Measurements from ENCODE around the gene INF2.

The INF2 gene

DNA sequence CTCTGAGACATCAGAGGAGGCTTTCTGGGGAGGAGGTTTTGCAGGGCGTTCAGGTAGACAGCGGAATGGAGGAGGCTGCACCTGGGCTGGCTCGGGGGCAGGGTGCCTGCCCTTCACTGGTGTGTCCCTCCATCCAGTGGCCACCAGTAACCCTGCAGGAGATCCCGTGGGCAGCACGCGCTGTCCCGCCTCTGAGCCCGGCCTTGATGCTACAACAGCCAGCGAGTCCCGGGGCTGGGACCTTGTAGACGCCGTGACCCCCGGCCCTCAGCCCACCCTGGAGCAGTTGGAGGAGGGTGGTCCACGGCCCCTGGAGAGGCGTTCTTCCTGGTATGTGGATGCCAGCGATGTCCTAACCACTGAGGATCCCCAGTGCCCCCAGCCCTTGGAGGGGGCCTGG, 24.6 kb downstream of the INF2 start:
- Histone ChIP-seq H3K27ac (ENCODE audit: low read depth, low read length) (no peak overlapping the region), H3K4me3 (ENCODE audit: low read depth, low read length) (no peak overlapping the region), H2AFZ (ENCODE audit: low read length, unreplicated experiment) (no peak overlapping the region), H3K4me1 (ENCODE audit: control insufficient read depth, insufficient read depth, low read length, unreplicated experiment) (peaks cover 3% of the 10 kb centered on the region), H3K79me2 (ENCODE audit: control insufficient read depth, insufficient read depth, low read length, unreplicated experiment) (no peaks in the 10 kb centered on the region), H3K27me3 (ENCODE audit: insufficient read depth, low read length) (no peaks in the 10 kb centered on the region), H3K36me3 (ENCODE audit: insufficient read depth, low read length) (peaks cover 16% of the 10 kb centered on the region; the same call in 1 of the 2 replicates)

DNA sequence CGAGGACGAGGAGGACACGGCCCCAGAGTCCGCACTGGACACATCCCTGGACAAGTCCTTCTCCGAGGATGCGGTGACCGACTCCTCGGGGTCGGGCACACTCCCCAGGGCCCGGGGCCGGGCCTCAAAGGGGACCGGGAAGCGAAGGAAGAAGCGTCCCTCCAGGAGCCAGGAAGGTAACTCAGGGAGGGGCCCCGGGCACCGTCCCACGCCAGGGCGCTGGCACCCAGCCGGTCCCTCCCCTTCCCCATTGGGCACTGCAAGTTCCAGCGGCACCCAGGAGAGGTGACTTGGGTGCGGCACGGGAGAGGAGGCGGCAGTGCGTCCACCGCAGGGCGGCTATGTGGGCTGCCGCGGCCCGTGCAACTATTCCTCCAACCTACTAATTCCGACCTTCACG, 25.3 kb downstream of the INF2 start:
- Histone ChIP-seq H3K36me3 (ENCODE audit: insufficient read depth, low read length) (peaks cover 13% of the 10 kb centered on the region; the same call in 1 of the 2 replicates), H3K4me1 (ENCODE audit: control insufficient read depth, insufficient read depth, low read length, unreplicated experiment) (no peaks in the 10 kb centered on the region)

DNA sequence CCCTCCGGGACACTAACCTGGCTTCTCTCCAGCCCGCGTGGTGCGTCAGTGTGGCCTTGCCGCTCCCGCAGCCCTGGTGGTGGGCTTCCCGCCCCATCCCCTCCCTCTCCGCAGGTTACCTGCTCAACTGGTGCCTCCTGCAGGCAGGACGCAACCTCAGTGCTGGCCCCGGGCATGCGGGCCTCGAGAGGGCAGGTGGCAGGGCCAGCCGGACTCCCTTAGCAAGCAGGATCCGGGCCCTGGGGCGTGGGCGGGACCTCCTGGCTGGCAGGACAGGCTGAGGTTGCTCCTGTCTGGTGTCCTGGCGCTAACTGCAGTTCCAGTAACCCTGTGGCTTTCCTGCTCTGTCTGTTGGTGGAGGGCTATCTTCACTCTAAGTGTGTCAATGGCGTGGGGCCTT, 26.0 kb downstream of the INF2 start:
- Histone ChIP-seq H3K79me2 (ENCODE audit: control insufficient read depth, insufficient read depth, low read length, unreplicated experiment) (no peaks in the 10 kb centered on the region), H3K27ac (ENCODE audit: low read depth, low read length) (no peak overlapping the region), H3K4me3 (ENCODE audit: low read depth, low read length) (no peak overlapping the region), H2AFZ (ENCODE audit: low read length, unreplicated experiment) (no peak overlapping the region), H3K4me1 (ENCODE audit: control insufficient read depth, insufficient read depth, low read length, unreplicated experiment) (no peaks in the 10 kb centered on the region), H3K27me3 (ENCODE audit: insufficient read depth, low read length) (no peaks in the 10 kb centered on the region), H3K36me3 (ENCODE audit: insufficient read depth, low read length) (peaks cover 13% of the 10 kb centered on the region; the same call in 1 of the 2 replicates)

More for the DNA sequence above, 25.3 kb downstream of the INF2 start:
- H3K4me3 ChIP-seq (ENCODE audit: low read depth, low read length): no peak overlapping the region
- no peak overlapping the region for H2AFZ ChIP-seq (ENCODE audit: low read length, unreplicated experiment)
- no peaks in the 10 kb centered on the region for H3K79me2 ChIP-seq (ENCODE audit: control insufficient read depth, insufficient read depth, low read length, unreplicated experiment)
- H3K27ac ChIP-seq (ENCODE audit: low read depth, low read length): no peak overlapping the region
- H3K27me3 ChIP-seq (ENCODE audit: insufficient read depth, low read length): no peaks in the 10 kb centered on the region

DNA sequence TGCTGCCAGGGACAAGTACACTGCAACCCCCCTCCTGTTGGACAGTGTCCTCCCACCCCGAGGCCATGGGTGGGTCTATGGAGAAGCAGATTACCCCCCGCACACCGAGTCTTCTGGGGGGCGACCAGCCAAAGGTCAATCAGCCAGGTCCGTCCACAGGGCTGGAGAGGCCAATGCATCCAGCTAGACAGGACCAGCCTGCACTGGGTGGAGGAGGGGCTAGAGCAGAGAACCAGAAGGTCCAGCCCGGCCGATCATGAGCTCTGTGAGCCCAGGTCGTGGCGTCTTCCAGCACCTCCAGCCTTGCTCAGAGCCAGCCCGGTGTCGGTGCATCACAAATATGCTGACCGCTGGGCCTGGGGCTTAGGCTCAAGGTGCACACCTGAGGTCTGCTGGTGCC, 26.5 kb downstream of the INF2 start:
- Histone ChIP-seq H3K4me3 (ENCODE audit: low read depth, low read length) (no peak overlapping the region), H3K4me1 (ENCODE audit: control insufficient read depth, insufficient read depth, low read length, unreplicated experiment) (no peaks in the 10 kb centered on the region), H2AFZ (ENCODE audit: low read length, unreplicated experiment) (no peak overlapping the region), H3K27me3 (ENCODE audit: insufficient read depth, low read length) (no peaks in the 10 kb centered on the region), H3K27ac (ENCODE audit: low read depth, low read length) (no peak overlapping the region), H3K79me2 (ENCODE audit: control insufficient read depth, insufficient read depth, low read length, unreplicated experiment) (no peaks in the 10 kb centered on the region), H3K36me3 (ENCODE audit: insufficient read depth, low read length) (peaks cover 12% of the 10 kb centered on the region; the same call in 1 of the 2 replicates)

DNA sequence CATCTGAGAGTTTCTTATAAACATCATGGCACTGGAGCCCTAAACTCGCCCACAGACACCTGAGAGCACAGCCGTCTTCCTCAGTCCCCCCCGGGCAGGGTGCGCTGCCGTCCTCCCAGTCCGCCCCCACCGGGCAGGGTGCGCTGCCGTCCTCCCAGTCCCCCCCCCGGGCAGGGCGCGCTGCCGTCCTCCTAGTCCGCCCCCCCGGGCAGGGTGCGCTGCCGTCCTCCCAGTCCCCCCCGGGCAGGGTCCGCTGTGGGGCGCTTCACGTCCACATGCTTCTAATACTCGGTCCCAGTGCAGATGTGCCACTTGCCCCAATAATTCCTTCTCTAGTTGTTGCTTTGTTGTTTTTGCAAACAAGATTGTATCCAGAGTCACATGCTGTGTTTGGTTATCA, 27.7 kb downstream of the INF2 start:
- Histone ChIP-seq H2AFZ (ENCODE audit: low read length, unreplicated experiment) (no peak overlapping the region), H3K36me3 (ENCODE audit: insufficient read depth, low read length) (peaks cover 6% of the 10 kb centered on the region; the same call in 1 of the 2 replicates), H3K27ac (ENCODE audit: low read depth, low read length) (no peak overlapping the region), H3K27me3 (ENCODE audit: insufficient read depth, low read length) (no peaks in the 10 kb centered on the region), H3K4me1 (ENCODE audit: control insufficient read depth, insufficient read depth, low read length, unreplicated experiment) (peaks cover 5% of the 10 kb centered on the region), H3K79me2 (ENCODE audit: control insufficient read depth, insufficient read depth, low read length, unreplicated experiment) (no peaks in the 10 kb centered on the region), H3K4me3 (ENCODE audit: low read depth, low read length) (no peak overlapping the region)

DNA sequence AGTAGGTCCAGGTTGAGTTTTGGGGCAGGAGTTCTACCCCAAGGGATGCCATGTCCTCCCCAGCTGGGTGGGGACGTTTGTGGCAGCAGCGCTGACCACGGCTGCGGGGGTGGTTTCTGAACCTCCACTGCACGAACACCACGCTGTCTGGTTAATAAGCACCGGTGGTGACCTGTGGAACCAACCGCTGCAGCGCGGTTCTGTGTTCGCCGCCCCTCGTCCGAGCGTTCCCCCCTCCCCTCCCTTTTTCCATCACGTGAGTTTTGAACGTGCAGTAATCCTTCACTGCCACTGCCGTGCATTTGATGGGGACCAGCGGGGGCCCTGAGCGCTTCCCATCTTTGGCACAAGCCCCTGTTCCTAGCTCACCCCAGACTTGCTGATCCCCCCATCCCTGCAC, 28.2 kb downstream of the INF2 start:
- no peaks in the 10 kb centered on the region for H3K27me3 ChIP-seq (ENCODE audit: insufficient read depth, low read length)
- H3K36me3 ChIP-seq (ENCODE audit: insufficient read depth, low read length): peaks cover 6% of the 10 kb centered on the region; the same call in 1 of the 2 replicates
- H2AFZ ChIP-seq (ENCODE audit: low read length, unreplicated experiment): no peak overlapping the region
- H3K79me2 ChIP-seq (ENCODE audit: control insufficient read depth, insufficient read depth, low read length, unreplicated experiment): no peaks in the 10 kb centered on the region
- H3K27ac ChIP-seq (ENCODE audit: low read depth, low read length): no peak overlapping the region
- no peak overlapping the region for H3K4me3 ChIP-seq (ENCODE audit: low read depth, low read length)
- H3K4me1 ChIP-seq (ENCODE audit: control insufficient read depth, insufficient read depth, low read length, unreplicated experiment): peaks cover 10% of the 10 kb centered on the region

DNA sequence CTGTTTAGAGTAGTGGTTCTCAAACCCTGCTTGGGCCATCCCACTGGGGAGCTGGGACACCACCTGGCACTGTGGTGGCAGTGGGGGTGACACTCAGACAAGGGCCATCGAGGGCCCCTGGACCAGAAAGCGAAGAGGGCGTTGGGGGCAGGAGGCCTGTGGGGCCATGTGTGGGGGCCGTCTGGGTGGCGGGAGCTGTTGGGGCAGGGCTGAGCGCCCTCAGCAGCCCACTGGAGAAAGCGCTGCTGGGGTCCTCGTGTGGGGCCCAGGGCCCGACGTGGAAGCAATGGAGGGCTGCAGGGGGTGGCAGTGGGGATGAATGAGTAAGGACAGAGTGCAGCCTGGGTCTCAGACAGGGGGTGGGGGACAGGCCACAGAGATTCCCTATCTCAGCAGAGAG, 28.7 kb downstream of the INF2 start:
- H3K4me1 ChIP-seq (ENCODE audit: control insufficient read depth, insufficient read depth, low read length, unreplicated experiment): peaks cover 11% of the 10 kb centered on the region
- H3K79me2 ChIP-seq (ENCODE audit: control insufficient read depth, insufficient read depth, low read length, unreplicated experiment): no peaks in the 10 kb centered on the region
- H3K4me3 ChIP-seq (ENCODE audit: low read depth, low read length): no peak overlapping the region
- H2AFZ ChIP-seq (ENCODE audit: low read length, unreplicated experiment): no peak overlapping the region
- H3K27me3 ChIP-seq (ENCODE audit: insufficient read depth, low read length): no peaks in the 10 kb centered on the region
- H3K27ac ChIP-seq (ENCODE audit: low read depth, low read length): no peak overlapping the region
- peaks cover 6% of the 10 kb centered on the region; the same call in 1 of the 2 replicates for H3K36me3 ChIP-seq (ENCODE audit: insufficient read depth, low read length)

DNA sequence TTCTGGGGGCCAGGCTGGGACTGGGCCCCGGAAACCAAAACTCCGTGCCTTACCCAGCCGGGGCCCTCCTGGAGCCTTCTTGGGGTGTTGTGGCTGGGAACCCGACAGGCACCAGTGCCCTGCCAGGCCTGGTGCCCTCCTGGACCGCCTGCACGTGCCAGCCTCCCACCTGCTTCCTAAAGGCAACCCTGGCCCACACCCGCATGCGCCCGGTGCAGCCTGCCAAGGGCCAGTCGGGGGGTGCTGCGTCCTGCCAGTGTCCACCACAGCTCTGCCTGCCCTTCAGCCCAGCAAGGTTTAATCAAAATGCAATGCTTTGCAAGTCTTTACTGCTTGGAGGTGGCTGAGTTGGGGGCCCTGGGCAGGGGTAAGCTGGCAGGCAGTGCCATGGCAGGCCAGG, 29.5 kb downstream of the INF2 start:
- Histone ChIP-seq H3K4me1 (ENCODE audit: control insufficient read depth, insufficient read depth, low read length, unreplicated experiment) (peaks cover 11% of the 10 kb centered on the region), H2AFZ (ENCODE audit: low read length, unreplicated experiment) (no peak overlapping the region), H3K36me3 (ENCODE audit: insufficient read depth, low read length) (peaks cover 6% of the 10 kb centered on the region; the same call in 1 of the 2 replicates), H3K79me2 (ENCODE audit: control insufficient read depth, insufficient read depth, low read length, unreplicated experiment) (no peaks in the 10 kb centered on the region), H3K27me3 (ENCODE audit: insufficient read depth, low read length) (no peaks in the 10 kb centered on the region), H3K27ac (ENCODE audit: low read depth, low read length) (no peak overlapping the region), H3K4me3 (ENCODE audit: low read depth, low read length) (no peak overlapping the region)

DNA sequence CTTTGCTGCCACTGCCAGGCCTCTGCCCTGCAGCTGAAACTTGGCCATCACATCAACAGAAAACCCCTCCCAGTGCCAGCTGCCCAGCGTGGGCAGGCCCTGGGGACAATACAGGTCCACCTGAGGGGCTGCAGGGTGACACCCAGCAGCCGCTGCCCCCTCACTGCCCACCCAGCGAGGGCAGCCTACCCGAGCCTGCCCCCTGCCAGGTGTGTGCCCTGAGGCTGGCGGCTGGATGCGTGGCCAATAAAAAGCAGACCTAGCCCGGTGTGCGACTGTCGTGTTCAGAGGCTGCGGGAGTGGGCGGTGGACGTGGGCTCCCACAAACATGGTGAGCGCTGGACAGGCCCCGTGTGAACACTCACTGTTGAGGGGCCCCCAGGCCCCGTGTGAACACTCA, 29.9 kb downstream of the INF2 start:
- Histone ChIP-seq H3K27ac (ENCODE audit: low read depth, low read length) (no peak overlapping the region), H3K27me3 (ENCODE audit: insufficient read depth, low read length) (no peaks in the 10 kb centered on the region), H3K36me3 (ENCODE audit: insufficient read depth, low read length) (peaks cover 6% of the 10 kb centered on the region; the same call in 1 of the 2 replicates), H2AFZ (ENCODE audit: low read length, unreplicated experiment) (no peak overlapping the region), H3K4me1 (ENCODE audit: control insufficient read depth, insufficient read depth, low read length, unreplicated experiment) (peaks cover 11% of the 10 kb centered on the region), H3K4me3 (ENCODE audit: low read depth, low read length) (no peak overlapping the region), H3K79me2 (ENCODE audit: control insufficient read depth, insufficient read depth, low read length, unreplicated experiment) (no peaks in the 10 kb centered on the region)

DNA sequence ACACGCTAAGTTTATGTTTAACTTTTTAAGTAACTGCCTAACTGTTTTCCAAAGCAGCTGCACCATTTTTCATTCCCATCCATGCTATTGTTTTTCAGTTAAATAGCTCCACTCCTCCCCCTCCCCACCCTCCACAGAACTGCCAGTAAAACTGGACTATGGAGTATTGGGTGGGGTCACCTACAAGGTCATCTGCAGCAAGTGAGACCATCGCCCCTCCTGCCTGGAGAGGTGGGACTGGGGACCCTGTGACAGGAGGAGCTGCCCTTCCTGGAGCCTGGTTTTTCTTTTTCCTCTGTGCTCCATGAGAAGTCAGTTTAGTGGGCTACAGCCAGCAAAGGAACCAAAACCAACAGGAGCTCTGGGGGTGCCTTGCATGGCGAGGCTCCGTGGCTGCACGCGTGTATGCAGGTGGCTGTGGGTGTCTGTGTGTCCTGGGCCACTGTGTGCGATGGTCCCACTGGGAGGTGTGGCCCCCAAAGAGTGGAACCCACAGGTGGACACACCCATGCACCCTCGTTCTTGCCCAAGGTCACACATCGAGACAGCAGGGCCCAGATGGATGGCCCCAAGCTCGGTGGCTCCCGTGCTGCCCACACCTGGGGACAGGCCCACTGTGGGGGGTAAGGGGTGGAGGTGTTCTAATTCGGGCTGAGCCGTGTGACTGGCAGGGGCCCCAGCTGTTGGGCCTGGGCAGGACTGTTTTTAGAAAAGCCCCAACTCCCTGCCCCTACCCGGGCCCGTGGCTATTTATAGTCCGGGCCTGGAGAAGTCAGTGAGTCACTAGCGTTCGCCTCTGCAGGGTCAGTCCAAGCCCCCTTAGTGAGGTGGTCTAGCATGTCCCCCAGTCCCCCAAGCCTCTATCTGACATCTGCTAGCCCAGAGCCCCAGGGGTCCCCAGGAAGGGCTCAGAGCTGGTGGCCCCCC, 32.4 kb downstream of the INF2 start:
- Histone ChIP-seq H3K36me3 (ENCODE audit: insufficient read depth, low read length) (peaks cover 3% of the 10 kb centered on the region; the same call in 1 of the 2 replicates), H3K27ac (ENCODE audit: low read depth, low read length) (no peak overlapping the region)

More for the DNA sequence above, 32.4 kb downstream of the INF2 start:
- H3K27me3 ChIP-seq (ENCODE audit: insufficient read depth, low read length): no peaks in the 10 kb centered on the region
- no peak overlapping the region for H2AFZ ChIP-seq (ENCODE audit: low read length, unreplicated experiment)
- no peaks in the 10 kb centered on the region for H3K79me2 ChIP-seq (ENCODE audit: control insufficient read depth, insufficient read depth, low read length, unreplicated experiment)
- H3K4me3 ChIP-seq (ENCODE audit: low read depth, low read length): no peak overlapping the region
- H3K4me1 ChIP-seq (ENCODE audit: control insufficient read depth, insufficient read depth, low read length, unreplicated experiment): peaks cover 33% of the 10 kb centered on the region

Data from ACC112 (cell line).